HL-60 (cell line): ENCODE measurements around the gene RNGTT.

Source experiments
- DNase-seq, 2 experiments: peaks; one replicate each; pipeline ENCODE4 v3.0.0-alpha.2; 2010 to 2020; ENCODE audit warnings: low read depth in 1 of 2, low spot score in 1 of 2
- H3K27ac ChIP-seq: fragments of 250-450 bp; sonication (Bioruptor Pico); replicated peaks from 2 replicates; pipeline ENCODE4 v1.5.1; 2020; ENCODE audit warnings: mild to moderate bottlenecking, moderate library complexity
- H3K27me3 ChIP-seq: fragments of 250-450 bp; sonication (Bioruptor Pico); 2 replicates; pipeline ENCODE4 v1.5.1; 2021; ENCODE audit warnings: mild to moderate bottlenecking, moderate library complexity; ENCODE audit not compliant: insufficient read depth, poor library complexity, severe bottlenecking
- H3K4me3 ChIP-seq: replicated peaks from 2 replicates; pipeline ENCODE4 v1.5.1; 2011; ENCODE audit warnings: mild to moderate bottlenecking, control low read depth, low read length; ENCODE audit not compliant: insufficient read depth
- CTCF ChIP-seq: IDR thresholded peaks from one replicate; pipeline ENCODE4 v1.5.1; 2011; ENCODE audit warnings: low read length, control low read depth, inconsistent platforms; ENCODE audit not compliant: insufficient read depth
- GABPA ChIP-seq: IDR thresholded peaks from 2 replicates; pipeline ENCODE4 v1.6.1; 2012; ENCODE audit warnings: low read depth
- POLR2AphosphoS5 ChIP-seq: IDR thresholded peaks from 2 replicates; pipeline ENCODE4 v1.6.1; 2012; ENCODE audit warnings: low read depth
- REST ChIP-seq: IDR thresholded peaks from 2 replicates; pipeline ENCODE4 v1.6.1; 2012; ENCODE audit warnings: low read depth; ENCODE audit not compliant: insufficient replicate concordance
- SPI1 ChIP-seq: IDR thresholded peaks from 2 replicates; pipeline ENCODE4 v1.6.1; 2012; ENCODE audit warnings: low read depth, mild to moderate bottlenecking, borderline replicate concordance

RNGTT gene

GRCh38 chr6:88953550-88954386 is 9.7 kb downstream of the RNGTT start:
- TF ChIP-seq POLR2AphosphoS5 (no peak), GABPA (no peak), SPI1 (no peak), REST (no peak), CTCF (no peak)
- DNase-seq, result no peak
- Histone ChIP-seq H3K27ac (no peak overlapping the region), H3K4me3 (no peak overlapping the region), H3K27me3 (no peaks in the 10 kb centered on the region)

- DNase-seq, result no peak
- Histone ChIP-seq H3K27me3 (no peaks in the 10 kb centered on the region), H3K4me3 (no peak overlapping the region), H3K27ac (no peak overlapping the region)
- TF ChIP-seq SPI1, result no peak
- TF ChIP-seq REST, result no peak
- no peak for TF ChIP-seq GABPA
- TF ChIP-seq CTCF, result no peak
Observed at GRCh38 chr6:88952065-88952704, 11.2 kb downstream of the RNGTT start.

- DNase-seq, result no peak
- H3K27me3 ChIP-seq, result no peaks in the 10 kb centered on the region
- H3K4me3 ChIP-seq, result no peak overlapping the region
- TF ChIP-seq GABPA (no peak), CTCF (no peak), REST (no peak), POLR2AphosphoS5 (no peak), SPI1 (no peak)
- no peak overlapping the region for H3K27ac ChIP-seq
Observed at GRCh38 chr6:88945415-88946008, 17.9 kb downstream of the RNGTT start.
